GM23338 (cell line): ENCODE data around the gene GALNT1. TPM values are rescaled to one million over a fixed set of nuclear protein-coding genes. Genes with fewer than 3 reads are reported as not detected.

Experiments used
- ATAC-seq: fragments of 200-7000 bp; cut with Tn5 transposase; 3 replicates; pipeline ENCODE4 v1.9.1; 2020
- DNase-seq: peaks from one replicate; pipeline ENCODE4 v3.0.0-alpha.2; 2015; ENCODE audit warnings: low spot score
- H2AFZ ChIP-seq: fragments of 200-600 bp; sonication (generic); 2 replicates; pipeline ENCODE4 v1.8.0; 2016; ENCODE audit warnings: antibody characterized with exemption, mild to moderate bottlenecking, moderate library complexity
- H3F3A ChIP-seq: fragments of 200-600 bp; sonication (generic); replicated peaks from 2 replicates; pipeline ENCODE4 v1.8.0; 2017; ENCODE audit warnings: antibody characterized with exemption, mixed run types, low read depth
- H3K27ac ChIP-seq: fragments of 200-600 bp; sonication (generic); 2 replicates; pipeline ENCODE4 v1.6.1; 2016; ENCODE audit warnings: low read depth
- H3K27me3 ChIP-seq: fragments of 200-600 bp; sonication (generic); 2 replicates; pipeline ENCODE4 v1.8.0; 2016; ENCODE audit warnings: mild to moderate bottlenecking, mixed run types, moderate library complexity; ENCODE audit not compliant: insufficient read depth
- H3K36me3 ChIP-seq: fragments of 200-600 bp; sonication (generic); 2 replicates; pipeline ENCODE4 v1.8.0; 2016; ENCODE audit warnings: mild to moderate bottlenecking; ENCODE audit not compliant: insufficient read depth
- H3K4me1 ChIP-seq: fragments of 200-600 bp; sonication (generic); 2 replicates; pipeline ENCODE4 v1.8.0; 2016; ENCODE audit warnings: mild to moderate bottlenecking, moderate library complexity; ENCODE audit not compliant: insufficient read depth
- H3K4me2 ChIP-seq: fragments of 200-600 bp; sonication (generic); 2 replicates; pipeline ENCODE4 v1.7.1; 2017; ENCODE audit warnings: mixed run types
- H3K4me3 ChIP-seq: fragments of 200-600 bp; sonication (generic); 2 replicates; pipeline ENCODE4 v1.6.1; 2016; ENCODE audit warnings: mixed run types
- H3K79me2 ChIP-seq: fragments of 200-600 bp; sonication (generic); replicated peaks from 2 replicates; pipeline ENCODE4 v1.8.0; 2017; ENCODE audit warnings: mild to moderate bottlenecking; ENCODE audit not compliant: insufficient read depth
- H3K9me2 ChIP-seq: fragments of 200-600 bp; sonication (generic); 2 replicates; pipeline ENCODE4 v1.8.0; 2017; ENCODE audit not compliant: insufficient read depth
- H4K20me1 ChIP-seq: fragments of 200-600 bp; sonication (generic); replicated peaks from 2 replicates; pipeline ENCODE4 v1.8.0; 2017; ENCODE audit warnings: mild to moderate bottlenecking; ENCODE audit not compliant: insufficient read depth
- H3K27ac Mint-ChIP-seq: 2 replicates; pipeline ENCODE4 v1.8.0; 2020; ENCODE audit warnings: inconsistent platforms, mild to moderate bottlenecking, moderate library complexity, mixed read lengths
- H3K27me3 Mint-ChIP-seq: 3 replicates; pipeline ENCODE4 v1.8.0; 2022; ENCODE audit warnings: low read depth, mild to moderate bottlenecking, moderate library complexity, mixed read lengths, inconsistent platforms; ENCODE audit not compliant: insufficient read depth, poor library complexity
- H3K36me3 Mint-ChIP-seq: 3 replicates; pipeline ENCODE4 v1.8.0; 2021; ENCODE audit warnings: low read depth, mild to moderate bottlenecking, inconsistent platforms, moderate library complexity, mixed read lengths
- H3K4me1 Mint-ChIP-seq: 3 replicates; pipeline ENCODE4 v1.8.0; 2020; ENCODE audit warnings: mild to moderate bottlenecking, inconsistent platforms, mixed read lengths
- H3K4me3 Mint-ChIP-seq: 3 replicates; pipeline ENCODE4 v1.8.0; 2021; ENCODE audit warnings: moderate library complexity, mild to moderate bottlenecking, inconsistent platforms, mixed read lengths
- H3K9me3 Mint-ChIP-seq: 3 replicates; pipeline ENCODE4 v1.8.0; 2020; ENCODE audit warnings: moderate library complexity, mild to moderate bottlenecking, inconsistent platforms, mixed read lengths
- CREB1 ChIP-seq: fragments of 250-450 bp; sonication (Bioruptor Pico); IDR thresholded peaks from 2 replicates; pipeline ENCODE4 v1.5.0; 2020; ENCODE audit warnings: low read depth, mild to moderate bottlenecking, moderate library complexity
- EZH2phosphoT487 ChIP-seq: fragments of 200-600 bp; sonication (generic); IDR thresholded peaks from one replicate; pipeline ENCODE4 v1.8.1; 2018; ENCODE audit warnings: antibody characterized with exemption; ENCODE audit not compliant: unreplicated experiment
- NANOG ChIP-seq: IDR thresholded peaks from 2 replicates; pipeline ENCODE4 v1.6.1; 2016; ENCODE audit warnings: antibody characterized with exemption, borderline replicate concordance
- STAT1 ChIP-seq: IDR thresholded peaks from one replicate; pipeline ENCODE4 v1.6.1; 2016; ENCODE audit warnings: antibody characterized with exemption; ENCODE audit not compliant: unreplicated experiment
- ZNF462 ChIP-seq: fragments of 250-450 bp; sonication (Bioruptor Pico); IDR thresholded peaks from 2 replicates; pipeline ENCODE4 v1.5.0; 2020; ENCODE audit warnings: mild to moderate bottlenecking, moderate library complexity
- polyA plus RNA-seq: library from polyadenylated mRNA; unstranded; fragments of >200 nt; fragmentation: Nextera tagmentation; extraction: Ambion mirVana; gene quantifications from 2 replicates; pipeline ENCODE4 v1.2.1, GENCODE V29; 2016
- total RNA-seq: library from RNA; depleted of rRNA; stranded (reverse); fragments of >200 nt; shearing (Covaris generic); gene quantifications from 2 replicates; pipeline ENCODE4 v1.2.3, GENCODE V29; 2014
- TF ChIP-seq, protein P1 (sequence below), 2 experiments: fragments of 200-600 bp in 1 of 2; sonication (generic) in 1 of 2; conservative IDR thresholded peaks; 2 replicates each; pipeline versions ENCODE4 v1.5.1 to v1.6.1; 2016 to 2017; ENCODE audit warnings: antibody characterized with exemption in 2 of 2, low read depth in 2 of 2, mild to moderate bottlenecking in 2 of 2, moderate library complexity in 1 of 2

GALNT1 gene
- total and polyA plus RNA-seq, 2 experiments from 2014 or later, result 37.4 to 60.8 TPM

- no peaks in the 10 kb centered on the region for H3K4me1 Mint-ChIP-seq
- H2AFZ ChIP-seq, result no peak overlapping the region
- H3K4me3 ChIP-seq, result no peak overlapping the region
- H4K20me1 ChIP-seq, result no peaks in the 10 kb centered on the region
- no peaks in the 10 kb centered on the region for H3K36me3 ChIP-seq
- H3K79me2 ChIP-seq, result no peaks in the 10 kb centered on the region
- H3K4me1 ChIP-seq, result no peaks in the 10 kb centered on the region
- no peaks in the 10 kb centered on the region for H3K27me3 Mint-ChIP-seq
- no peak for ATAC-seq
- no peaks in the 10 kb centered on the region for H3K27me3 ChIP-seq
- no peak overlapping the region for H3K27ac ChIP-seq
- H3F3A ChIP-seq, result no peaks in the 10 kb centered on the region
- no peak overlapping the region for H3K4me2 ChIP-seq
- H3K9me2 ChIP-seq, result no peaks in the 10 kb centered on the region
- DNase-seq, result no peak
- no peak overlapping the region for H3K27ac Mint-ChIP-seq
- no peaks in the 10 kb centered on the region for H3K36me3 Mint-ChIP-seq
- TF ChIP-seq NANOG (no peak), CREB1 (no peak), EZH2phosphoT487 (no peak), STAT1 (no peak), ZNF462 (no peak)
- TF ChIP-seq, protein P1, sequence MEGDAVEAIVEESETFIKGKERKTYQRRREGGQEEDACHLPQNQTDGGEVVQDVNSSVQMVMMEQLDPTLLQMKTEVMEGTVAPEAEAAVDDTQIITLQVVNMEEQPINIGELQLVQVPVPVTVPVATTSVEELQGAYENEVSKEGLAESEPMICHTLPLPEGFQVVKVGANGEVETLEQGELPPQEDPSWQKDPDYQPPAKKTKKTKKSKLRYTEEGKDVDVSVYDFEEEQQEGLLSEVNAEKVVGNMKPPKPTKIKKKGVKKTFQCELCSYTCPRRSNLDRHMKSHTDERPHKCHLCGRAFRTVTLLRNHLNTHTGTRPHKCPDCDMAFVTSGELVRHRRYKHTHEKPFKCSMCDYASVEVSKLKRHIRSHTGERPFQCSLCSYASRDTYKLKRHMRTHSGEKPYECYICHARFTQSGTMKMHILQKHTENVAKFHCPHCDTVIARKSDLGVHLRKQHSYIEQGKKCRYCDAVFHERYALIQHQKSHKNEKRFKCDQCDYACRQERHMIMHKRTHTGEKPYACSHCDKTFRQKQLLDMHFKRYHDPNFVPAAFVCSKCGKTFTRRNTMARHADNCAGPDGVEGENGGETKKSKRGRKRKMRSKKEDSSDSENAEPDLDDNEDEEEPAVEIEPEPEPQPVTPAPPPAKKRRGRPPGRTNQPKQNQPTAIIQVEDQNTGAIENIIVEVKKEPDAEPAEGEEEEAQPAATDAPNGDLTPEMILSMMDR (conservative IDR thresholded peaks at IDR 0.05; ENCODE audit: low read depth in 2 of 2), result no peak
- no peaks in the 10 kb centered on the region; the same call in 2 of the 3 replicates for H3K9me3 Mint-ChIP-seq
- H3K4me3 Mint-ChIP-seq, result no peak overlapping the region
Measured at GRCh38 chr18:35570182-35570581, 11.4 kb upstream of the GALNT1 start.
